ENCODE measurements around the gene WDTC1.

Gene WDTC1

DNA sequence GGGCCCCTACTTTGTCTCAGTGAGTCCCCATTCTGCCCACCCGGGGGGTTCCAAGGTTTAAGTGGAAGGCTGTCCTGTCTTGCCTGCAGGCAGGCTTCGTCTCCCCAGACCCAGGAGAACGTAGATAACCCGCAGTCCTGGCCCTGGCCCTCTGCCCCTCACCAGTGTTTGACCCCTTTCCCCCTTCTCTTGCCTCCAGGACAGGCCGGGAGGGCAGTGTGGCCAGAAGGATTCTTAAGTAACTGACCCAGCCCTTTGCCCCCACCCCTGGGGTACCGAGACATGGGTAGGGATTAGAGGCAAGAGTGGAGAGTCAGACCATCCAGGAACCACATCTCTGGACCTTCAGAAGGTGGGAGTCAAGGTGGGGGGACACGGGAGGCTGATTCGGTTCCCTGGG lies 96.4 kb downstream of the WDTC1 start:
- in situ Hi-C loops (cut with HindIII; ENCODE audit: low sequenced_read_pairs) = no loop called here

DNA sequence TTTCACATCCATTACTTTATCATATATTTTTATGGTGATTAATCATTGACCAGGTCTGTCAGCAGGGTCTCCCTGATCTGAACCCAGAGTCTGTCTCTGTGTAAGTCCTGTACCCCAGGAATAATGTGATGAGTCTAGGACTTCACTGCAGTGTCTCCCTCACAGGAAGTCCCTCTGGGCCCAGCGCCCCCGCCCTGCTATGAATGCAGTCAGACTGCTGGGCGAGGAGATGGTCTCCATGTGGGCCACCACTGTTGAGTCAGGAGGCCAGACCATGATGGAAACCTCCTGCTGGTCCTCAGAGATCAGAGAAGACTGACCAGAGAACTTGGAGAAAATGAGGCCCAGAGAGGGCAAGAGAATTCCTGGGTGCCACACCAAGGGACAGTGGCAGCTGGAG lies 97.0 kb downstream of the WDTC1 start:
- in situ Hi-C loops (cut with HindIII; ENCODE audit: low sequenced_read_pairs) = no loop called here

DNA sequence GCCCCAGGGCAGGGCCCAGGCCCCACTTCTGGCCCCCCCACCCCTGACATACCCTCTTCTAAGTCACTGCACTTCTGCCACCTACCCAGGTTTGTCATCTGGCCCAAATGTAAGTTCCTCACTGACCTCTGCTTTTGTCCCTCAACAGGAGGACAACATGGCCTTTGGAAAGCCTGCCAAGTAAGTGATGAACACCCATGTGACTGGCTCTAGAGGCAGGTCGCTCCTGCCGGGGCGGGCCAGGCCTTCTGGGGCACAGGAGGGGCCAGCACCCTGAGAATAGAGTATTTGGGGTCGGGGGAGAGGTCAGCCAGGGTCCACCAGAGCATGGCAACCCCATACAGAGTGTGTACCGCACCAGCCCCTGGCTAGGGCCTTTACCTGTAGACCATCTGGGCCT lies 97.5 kb downstream of the WDTC1 start:
- in situ Hi-C loops (cut with HindIII; ENCODE audit: low sequenced_read_pairs) = no loop called here

DNA sequence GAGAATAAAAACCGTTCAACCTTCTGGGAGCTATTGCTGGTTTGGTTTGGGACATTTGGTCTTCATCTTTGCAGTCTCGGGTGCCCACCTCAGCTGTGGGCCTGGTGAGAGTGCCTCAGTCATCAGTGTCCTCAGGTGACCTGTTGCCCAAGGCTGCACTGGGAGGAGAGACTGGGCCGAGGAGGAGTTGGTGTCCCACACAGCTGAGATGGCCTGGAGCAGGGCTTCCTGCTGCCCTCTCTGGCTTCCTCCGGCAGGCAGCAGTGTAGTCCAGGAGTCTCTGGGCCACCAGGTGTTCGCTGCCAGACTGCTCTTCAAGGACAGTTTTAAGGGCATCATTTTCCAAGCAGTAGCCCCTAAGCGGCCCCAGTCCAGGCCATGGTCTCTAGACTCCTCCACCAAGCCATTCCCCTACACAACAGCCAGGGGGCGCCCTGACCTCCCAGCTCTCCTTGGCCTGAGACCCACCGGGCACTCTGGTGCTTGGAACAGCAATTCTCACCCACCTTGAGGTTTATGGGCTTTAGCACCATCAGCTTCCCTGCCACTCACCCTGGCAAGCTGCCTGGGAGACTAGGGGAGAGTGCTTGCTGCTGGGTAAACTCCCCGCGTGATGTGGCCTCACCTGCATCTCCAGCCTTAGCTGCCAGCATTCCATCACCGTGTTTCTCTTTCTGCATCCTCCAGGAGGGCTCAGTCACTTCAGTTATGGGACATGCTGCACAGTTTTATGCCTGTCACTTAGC lies 98.3 kb downstream of the WDTC1 start:
- in situ Hi-C loops (cut with HindIII; ENCODE audit: low sequenced_read_pairs) = no loop called here

GRCh38 chr1:27333717-27334279 lies 99.4 kb downstream of the WDTC1 start:
- in situ Hi-C loops (cut with HindIII; ENCODE audit: low sequenced_read_pairs) = no loop called here

- in situ Hi-C loops (cut with HindIII; ENCODE audit: low sequenced_read_pairs) = loop anchor here (5.0 kb wide), 1 partner anchor 62 kb away; no protein-coding TSS in a partner anchor
Observed at GRCh38 chr1:27335506-27336422, 101.3 kb downstream of the WDTC1 start.

DNA sequence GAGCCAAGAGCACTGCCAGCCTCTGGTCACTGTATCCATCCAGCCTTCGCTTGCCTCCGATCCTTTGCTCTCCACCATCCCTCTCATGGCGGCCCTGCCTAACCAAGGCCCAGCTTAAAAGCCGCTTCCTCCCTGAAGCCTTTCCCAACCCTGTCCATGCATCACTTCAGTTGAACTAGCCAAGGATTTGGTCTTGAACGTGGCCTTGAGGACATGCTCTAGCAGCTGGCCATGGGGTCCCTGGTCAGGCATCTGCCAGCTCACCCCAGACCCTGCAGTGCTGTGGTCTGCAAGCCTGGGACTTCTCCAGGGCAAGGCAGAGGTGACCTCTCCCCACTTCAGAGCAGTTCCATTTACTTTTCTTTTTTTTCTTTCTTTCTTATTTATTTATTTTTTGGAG lies 102.3 kb downstream of the WDTC1 start:
- in situ Hi-C loops (cut with HindIII; ENCODE audit: low sequenced_read_pairs) = loop anchor here (5.0 kb wide), 1 partner anchor 61 kb away; no protein-coding TSS in a partner anchor

DNA sequence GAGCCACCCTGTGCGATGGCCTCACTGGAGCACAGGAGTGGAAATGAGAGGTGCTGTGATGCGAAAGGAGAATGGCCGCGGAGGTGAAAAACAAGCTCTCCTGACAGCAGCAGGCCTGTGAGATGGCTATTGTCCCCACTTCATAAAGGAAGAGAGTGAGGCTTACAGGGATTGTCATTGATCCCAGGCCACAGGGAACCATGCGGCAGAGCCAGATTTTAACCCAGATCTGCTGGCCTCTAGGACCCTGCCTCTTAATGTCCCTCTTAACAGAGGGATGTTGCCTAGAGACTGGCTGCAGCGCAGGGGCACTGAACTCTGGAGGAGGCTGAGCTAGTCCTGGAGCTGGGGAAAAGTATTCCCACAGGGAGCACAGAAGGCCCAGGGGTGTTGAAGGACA lies 104.3 kb downstream of the WDTC1 start:
- in situ Hi-C loops (cut with HindIII; ENCODE audit: low sequenced_read_pairs) = loop anchor here (5.0 kb wide), 1 partner anchor 59 kb away; no protein-coding TSS in a partner anchor

GRCh38 chr1:27339213-27339612 lies 104.8 kb downstream of the WDTC1 start:
- in situ Hi-C loops (cut with HindIII; ENCODE audit: low sequenced_read_pairs) = loop anchor here (5.0 kb wide), 1 partner anchor 58 kb away; no protein-coding TSS in a partner anchor

- in situ Hi-C loops (cut with HindIII; ENCODE audit: low sequenced_read_pairs) = no loop called here
Observed at GRCh38 chr1:27341525-27342252, 107.3 kb downstream of the WDTC1 start, which contains the start of gene SYTL1. TSS of gene SYTL1 (plus strand) at chr1:27342022. CDS start at chr1:27345335, 3,313 bp downstream.

- in situ Hi-C loops (cut with HindIII; ENCODE audit: low sequenced_read_pairs) = no loop called here
Observed at GRCh38 chr1:27342391-27342777, 108.0 kb downstream of the WDTC1 start.

DNA sequence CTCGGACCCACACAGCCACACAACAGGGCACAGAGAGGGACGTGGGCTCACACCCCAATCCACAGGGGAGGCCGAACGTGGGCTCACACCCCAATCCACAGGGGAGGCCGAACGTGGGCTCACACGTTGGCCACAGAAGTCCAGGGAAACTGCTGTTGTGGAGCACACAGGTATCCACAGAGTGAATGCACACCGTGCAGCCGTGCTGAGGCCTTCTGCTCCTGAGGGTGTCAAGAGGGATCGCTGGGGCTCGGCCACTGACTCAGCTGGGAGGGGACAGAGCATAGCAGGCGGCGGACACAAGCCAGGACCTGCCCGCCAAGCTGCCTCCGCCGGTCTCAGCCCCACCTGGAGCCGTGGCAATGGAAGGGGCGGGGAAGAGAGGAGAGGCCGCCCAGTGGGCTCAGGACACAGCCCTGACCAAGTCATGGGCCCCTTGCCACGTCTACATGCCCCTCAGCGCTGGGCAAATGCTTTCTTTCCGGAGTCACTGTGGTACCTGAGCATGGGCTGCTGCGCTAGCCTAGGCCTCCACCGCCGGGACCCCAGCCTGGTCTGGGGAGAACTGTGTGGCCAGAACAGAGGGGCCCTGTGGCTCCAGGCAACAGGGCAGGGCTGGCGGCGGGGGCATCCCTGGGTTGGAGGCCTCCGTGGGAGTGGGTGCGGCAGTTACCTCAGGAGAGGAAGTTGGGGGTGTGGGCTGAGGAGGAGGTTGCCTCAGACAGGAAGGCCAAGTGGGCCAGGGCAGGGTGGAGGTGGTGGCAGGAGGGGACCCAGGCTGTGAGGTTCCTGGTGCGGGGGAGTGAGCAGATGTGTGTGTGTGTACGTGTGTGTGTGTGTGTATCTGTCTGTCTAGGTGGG lies 108.6 kb downstream of the WDTC1 start:
- in situ Hi-C loops (cut with HindIII; ENCODE audit: low sequenced_read_pairs) = no loop called here

DNA sequence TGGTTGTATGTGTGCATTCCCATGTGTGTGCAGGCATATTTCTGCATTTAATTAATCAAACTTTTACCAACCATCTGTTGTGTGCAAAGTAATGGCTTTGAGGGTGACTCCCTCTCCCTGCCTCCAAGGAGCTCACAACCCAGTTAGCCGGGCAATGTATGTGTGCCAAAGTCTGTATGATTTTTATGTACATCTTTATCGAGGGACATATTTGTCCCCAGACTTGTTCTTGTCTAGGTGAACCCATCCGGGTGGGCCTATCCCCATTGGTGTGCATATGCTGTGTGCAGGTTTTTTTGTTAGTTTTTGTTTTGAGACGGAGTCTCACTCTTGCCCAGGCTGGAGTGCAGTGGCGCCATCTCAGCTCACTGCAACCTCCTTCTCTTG lies 109.2 kb downstream of the WDTC1 start:
- in situ Hi-C loops (cut with HindIII; ENCODE audit: low sequenced_read_pairs) = no loop called here

DNA sequence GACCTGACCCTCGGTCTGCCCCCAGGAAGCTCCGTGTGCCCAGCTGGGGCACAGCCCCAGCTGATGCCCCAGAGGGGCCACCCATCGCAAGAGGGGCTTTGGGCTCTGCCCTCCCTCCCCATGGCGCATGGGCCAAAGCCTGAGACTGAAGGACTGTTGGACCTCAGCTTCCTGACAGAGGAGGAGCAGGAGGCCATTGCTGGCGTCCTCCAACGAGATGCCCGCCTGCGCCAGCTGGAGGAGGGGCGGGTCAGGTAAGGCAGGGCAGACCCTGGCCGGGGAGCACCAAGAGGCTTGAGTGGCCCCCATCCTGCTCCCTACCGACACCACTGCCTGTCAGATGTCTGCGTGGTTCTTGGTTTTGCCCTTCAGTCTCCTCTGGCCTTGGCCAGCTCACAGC lies 110.8 kb downstream of the WDTC1 start:
- in situ Hi-C loops (cut with HindIII; ENCODE audit: low sequenced_read_pairs) = no loop called here

- in situ Hi-C loops (cut with HindIII; ENCODE audit: low sequenced_read_pairs) = no loop called here
Observed at GRCh38 chr1:27346357-27346756, 111.9 kb downstream of the WDTC1 start.

DNA sequence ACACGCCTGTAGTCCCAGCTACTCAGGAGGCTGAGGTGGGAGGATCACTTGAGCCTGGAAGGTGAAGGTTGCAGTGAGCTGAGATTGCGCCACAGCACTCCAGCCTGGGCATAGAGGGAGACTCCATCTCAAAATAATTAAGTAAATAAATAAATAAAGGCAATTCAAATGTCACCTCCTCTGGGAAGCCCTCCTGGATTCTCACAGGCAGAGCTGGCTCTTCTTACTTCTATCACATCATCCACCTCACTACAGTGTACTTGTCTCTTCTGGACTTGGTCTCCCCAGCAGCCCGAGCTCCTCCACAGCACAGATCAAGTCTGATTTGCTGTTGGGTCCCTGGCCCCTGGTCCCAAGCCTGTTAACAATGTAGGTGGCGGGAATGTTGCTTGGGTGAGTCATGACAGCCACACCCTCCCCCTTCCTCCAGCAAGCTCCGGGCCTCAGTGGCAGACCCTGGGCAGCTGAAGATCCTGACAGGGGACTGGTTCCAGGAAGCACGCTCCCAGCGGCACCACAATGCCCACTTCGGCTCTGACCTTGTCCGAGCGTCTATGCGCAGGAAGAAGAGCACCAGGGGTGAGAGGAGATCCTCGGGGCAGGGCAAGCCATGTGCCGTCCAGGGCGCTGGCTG lies 112.7 kb downstream of the WDTC1 start:
- in situ Hi-C loops (cut with HindIII; ENCODE audit: low sequenced_read_pairs) = no loop called here

GRCh38 chr1:27348861-27349783 lies 114.7 kb downstream of the WDTC1 start:
- in situ Hi-C loops (cut with HindIII; ENCODE audit: low sequenced_read_pairs) = no loop called here

All from endothelial cell of hepatic sinusoid (primary cell).